ENCODE results near the gene SIKE1. TPM values are rescaled to one million over a fixed set of nuclear protein-coding genes. Genes with fewer than 3 reads are reported as not detected.
"Not testable (repeated sequence)": the region's sequence is repeated elsewhere in the genome, so short reads cannot be mapped to it uniquely, and the experiment has no call there.

Gene SIKE1
- total RNA-seq, 1 donor from 2014 or later = 57.6 TPM

DNA sequence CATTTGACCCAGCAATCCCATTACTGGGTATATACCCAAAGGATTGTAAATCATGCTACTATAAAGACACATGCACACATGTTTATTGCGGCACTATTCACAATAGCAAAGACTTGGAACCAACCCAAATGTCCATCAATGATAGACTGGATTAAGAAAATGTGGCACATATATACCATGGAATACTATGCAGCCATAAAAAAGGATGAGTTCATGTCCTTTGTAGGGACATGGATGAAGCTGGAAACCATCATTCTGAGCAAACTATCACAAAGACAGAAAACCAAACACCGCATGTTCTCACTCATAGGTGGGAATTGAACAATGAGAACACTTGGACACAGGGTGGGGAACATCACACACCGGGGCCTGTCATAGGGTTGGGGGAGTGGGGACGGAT lies 3.8 kb downstream of the SIKE1 start:
- intact Hi-C loops (cut with micrococcal nuclease); H3K9me3 Mint-ChIP-seq; DNase-seq (ENCODE audit: low spot score); H3K27ac Mint-ChIP-seq; H3K27me3 Mint-ChIP-seq (ENCODE audit: low read depth); H3K4me3 Mint-ChIP-seq (ENCODE audit: low read depth): not testable (repeated sequence)
- H3K36me3 Mint-ChIP-seq (ENCODE audit: low read depth) = peaks cover 67% of the 10 kb centered on the region
- peaks cover 21% of the 10 kb centered on the region for H3K4me1 Mint-ChIP-seq (ENCODE audit: low read depth)

DNA sequence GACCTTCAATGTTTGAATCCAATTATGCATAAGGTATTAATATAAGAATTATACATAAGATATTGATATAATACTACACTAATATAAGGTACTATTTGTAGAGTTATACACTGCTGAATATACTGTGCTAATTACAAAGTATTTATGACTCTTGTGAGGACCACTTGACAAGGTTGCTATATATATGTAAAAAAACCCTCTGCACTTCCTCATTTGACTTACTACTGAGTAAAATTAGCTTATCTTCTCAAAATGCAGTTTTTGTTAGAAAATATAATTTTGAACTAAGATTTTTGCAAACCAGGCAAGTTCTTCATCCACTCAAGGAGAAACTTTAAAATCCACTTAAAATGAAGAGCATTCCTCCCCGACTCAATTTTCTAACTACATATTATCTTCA lies 8.5 kb downstream of the SIKE1 start:
- no peak overlapping the region for H3K4me3 Mint-ChIP-seq (ENCODE audit: low read depth)
- H3K9me3 Mint-ChIP-seq = no peaks in the 10 kb centered on the region
- H3K27ac Mint-ChIP-seq = no peak overlapping the region
- peaks cover 53% of the 10 kb centered on the region for H3K36me3 Mint-ChIP-seq (ENCODE audit: low read depth)
- H3K4me1 Mint-ChIP-seq (ENCODE audit: low read depth) = no peaks in the 10 kb centered on the region
- no peak for DNase-seq (ENCODE audit: low spot score)
- intact Hi-C loops (cut with micrococcal nuclease) = no loop called here
- H3K27me3 Mint-ChIP-seq (ENCODE audit: low read depth) = no peaks in the 10 kb centered on the region

DNA sequence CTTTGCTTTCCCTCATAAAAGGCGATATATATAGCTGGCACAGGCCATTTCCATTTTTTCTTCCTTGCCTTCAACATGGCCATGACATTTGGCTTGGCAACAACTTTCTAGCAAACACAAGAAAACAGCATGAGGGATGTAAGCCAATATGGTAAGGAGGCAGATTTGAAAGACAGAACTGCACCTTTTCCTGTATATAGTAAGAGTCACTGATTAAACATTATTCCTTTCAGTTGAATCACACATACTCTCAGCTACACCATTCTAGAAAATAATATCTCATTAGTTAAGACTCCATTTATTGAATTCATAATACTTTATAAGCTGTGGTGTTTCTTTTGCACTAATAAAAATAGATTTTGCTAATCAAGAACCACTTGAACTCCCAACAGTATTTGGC lies 9.5 kb downstream of the SIKE1 start:
- no peaks in the 10 kb centered on the region for H3K27me3 Mint-ChIP-seq (ENCODE audit: low read depth)
- H3K27ac Mint-ChIP-seq = no peak overlapping the region
- no peak for DNase-seq (ENCODE audit: low spot score)
- H3K9me3 Mint-ChIP-seq = no peaks in the 10 kb centered on the region
- H3K36me3 Mint-ChIP-seq (ENCODE audit: low read depth) = peaks cover 43% of the 10 kb centered on the region
- intact Hi-C loops (cut with micrococcal nuclease) = no loop called here
- no peak overlapping the region for H3K4me3 Mint-ChIP-seq (ENCODE audit: low read depth)
- no peaks in the 10 kb centered on the region for H3K4me1 Mint-ChIP-seq (ENCODE audit: low read depth)

DNA sequence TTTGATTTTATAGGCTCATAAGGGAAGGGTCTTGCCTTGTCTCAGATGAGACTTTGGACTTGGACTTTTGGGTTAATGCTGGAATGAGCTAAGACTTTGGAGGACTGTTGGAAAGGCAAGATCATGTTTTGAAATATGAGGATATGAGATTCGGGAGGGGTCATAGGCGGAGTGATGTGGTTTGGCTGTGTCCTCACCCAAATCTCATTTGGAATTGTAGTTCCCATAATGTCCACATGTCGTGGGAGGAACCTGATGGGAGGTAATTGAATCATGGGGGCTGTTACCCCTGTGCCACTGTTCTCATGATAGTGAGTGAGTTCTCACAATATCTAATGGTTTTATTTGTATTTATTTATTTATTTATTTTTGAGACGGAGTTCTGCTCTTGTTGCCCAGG lies 15.8 kb downstream of the SIKE1 start:
- no peak overlapping the region for H3K4me3 Mint-ChIP-seq (ENCODE audit: low read depth)
- H3K27ac Mint-ChIP-seq = no peak overlapping the region
- H3K36me3 Mint-ChIP-seq (ENCODE audit: low read depth) = peaks cover 4% of the 10 kb centered on the region
- H3K9me3 Mint-ChIP-seq = no peaks in the 10 kb centered on the region
- H3K27me3 Mint-ChIP-seq (ENCODE audit: low read depth) = no peaks in the 10 kb centered on the region
- no peak for DNase-seq (ENCODE audit: low spot score)
- intact Hi-C loops (cut with micrococcal nuclease) = no loop called here
- peaks cover 6% of the 10 kb centered on the region for H3K4me1 Mint-ChIP-seq (ENCODE audit: low read depth)

DNA sequence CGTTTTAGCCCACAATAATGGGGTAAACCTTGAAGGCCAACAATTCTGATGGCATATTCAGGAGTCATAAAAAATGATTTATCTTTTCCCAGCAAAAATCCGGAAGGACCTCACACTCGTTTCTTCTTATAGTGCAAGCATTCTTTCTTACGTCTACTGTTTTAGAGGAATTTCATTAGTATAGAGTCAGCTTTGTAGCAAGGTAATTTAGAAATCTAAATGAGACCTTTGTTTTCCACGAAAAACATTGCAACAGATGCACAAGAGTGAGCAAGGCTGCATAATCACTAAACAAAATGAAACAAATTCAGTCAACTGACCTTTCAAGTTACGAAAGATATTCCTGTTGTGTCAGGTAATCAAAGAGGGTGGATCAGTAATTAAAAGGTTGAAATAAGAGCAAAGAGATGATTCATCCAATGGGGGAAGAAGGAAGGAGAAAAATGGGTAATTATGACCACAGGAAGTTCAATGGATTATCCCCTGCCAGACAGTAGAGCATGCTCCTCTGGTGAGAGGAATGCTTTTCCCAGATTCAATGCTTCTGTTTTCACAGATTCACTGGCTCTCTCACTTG lies 22.1 kb downstream of the SIKE1 start:
- Mint-ChIP-seq H3K4me1 (ENCODE audit: low read depth) (peaks cover 50% of the 10 kb centered on the region), H3K27ac (peak overlapping the region; percentile 99), H3K4me3 (ENCODE audit: low read depth) (peak overlapping the region; percentile 97), H3K9me3 (peaks cover 8% of the 10 kb centered on the region), H3K27me3 (ENCODE audit: low read depth) (no peaks in the 10 kb centered on the region), H3K36me3 (ENCODE audit: low read depth) (peaks cover 44% of the 10 kb centered on the region)
- DNase-seq (ENCODE audit: low spot score) = no peak
- intact Hi-C loops (cut with micrococcal nuclease) = loop anchor here (1.0 to 2.0 kb wide), 2 partner anchors 22 to 828 kb away; partner anchors contain the start of gene SIKE1

DNA sequence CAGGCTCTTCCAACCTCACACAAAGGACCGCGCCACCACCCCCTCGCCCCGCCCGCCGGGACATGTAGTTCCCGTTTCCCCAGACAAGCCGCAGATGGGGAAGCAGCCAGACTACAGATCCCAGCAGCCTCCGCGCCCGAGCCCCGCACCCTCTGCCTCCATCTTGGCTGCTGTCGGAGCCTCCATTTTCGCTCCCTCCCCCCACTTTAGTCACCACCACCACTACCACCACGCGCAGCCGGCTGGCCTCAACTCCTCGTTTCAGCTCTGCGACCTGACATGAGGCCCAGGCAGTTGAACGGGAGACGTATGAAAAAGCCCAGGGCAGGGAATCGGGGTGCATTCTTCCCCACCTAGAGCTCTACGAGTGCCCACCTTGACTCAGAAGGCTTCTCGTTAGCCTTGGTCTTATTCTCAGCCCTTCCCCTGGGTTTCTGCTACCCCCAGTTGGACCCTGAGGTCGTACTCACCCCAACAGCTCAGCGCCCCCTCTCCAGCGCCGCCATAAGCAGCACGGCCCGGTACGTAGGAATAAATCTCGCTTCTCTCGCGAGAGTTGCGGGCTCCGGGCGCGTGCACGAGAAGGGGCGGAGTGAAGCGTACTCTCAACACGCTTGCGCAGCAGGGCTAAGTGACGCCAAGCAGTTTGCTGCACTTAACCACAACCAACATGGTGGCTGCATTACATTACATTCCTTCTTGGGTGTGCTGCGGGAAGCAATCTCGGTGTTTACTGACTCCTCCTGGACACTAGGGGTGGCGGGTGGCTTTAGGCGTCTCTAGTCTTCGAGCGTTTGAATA lies 22.8 kb downstream of the SIKE1 start, which contains the start of gene CSDE1:
Gene CSDE1, minus strand, starts transcription at position 530 of the 801 bp plus-strand sequence. CDS start 18,094 bp downstream, outside the sequence.
- intact Hi-C loops (cut with micrococcal nuclease) = loop anchor here (1.0 to 2.0 kb wide), 7 partner anchors 23 to 945 kb away; partner anchors contain the start of genes BCAS2, DENND2C, NRAS and RSBN1
- Mint-ChIP-seq H3K27me3 (ENCODE audit: low read depth) (no peaks in the 10 kb centered on the region), H3K27ac (peak within 1 kb of the TSS; percentile 99), H3K36me3 (ENCODE audit: low read depth) (peaks cover 45% of the 10 kb centered on the region), H3K9me3 (peaks cover 8% of the 10 kb centered on the region), H3K4me3 (ENCODE audit: low read depth) (peak within 1 kb of the TSS; percentile 97), H3K4me1 (ENCODE audit: low read depth) (peaks cover 53% of the 10 kb centered on the region)
- DNase-seq (ENCODE audit: low spot score) = peak; percentile 96

DNA sequence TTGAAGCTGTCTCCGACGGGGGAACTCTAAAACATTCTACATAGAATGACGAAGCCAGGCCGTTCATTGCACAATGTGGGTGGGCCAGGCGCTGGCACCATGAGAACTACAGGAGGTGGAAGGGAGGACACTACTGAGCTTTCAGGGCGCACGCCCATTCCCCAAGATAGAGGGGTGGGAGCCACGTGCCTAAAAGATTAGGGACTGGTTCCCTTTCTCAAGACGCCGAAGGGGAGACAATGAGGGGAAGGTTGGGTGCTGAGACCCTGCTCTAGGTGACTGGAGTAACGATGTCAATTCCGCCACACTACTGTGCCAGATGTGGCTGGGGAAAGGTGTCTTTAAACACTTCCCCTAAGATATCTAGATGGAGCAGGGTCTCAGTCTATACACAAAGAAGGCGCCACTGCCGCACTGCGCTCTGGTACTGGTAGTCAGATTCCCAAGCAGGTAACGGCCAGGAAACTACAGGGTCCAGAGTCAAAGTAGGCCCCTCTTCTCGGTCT lies 23.5 kb downstream of the SIKE1 start:
- no peaks in the 10 kb centered on the region for H3K27me3 Mint-ChIP-seq (ENCODE audit: low read depth)
- H3K4me3 Mint-ChIP-seq (ENCODE audit: low read depth) = peak overlapping the region; percentile 97
- DNase-seq (ENCODE audit: low spot score) = no peak
- intact Hi-C loops (cut with micrococcal nuclease) = loop anchor here (1.0 kb wide), 6 partner anchors 11 to 945 kb away; partner anchors contain the start of genes BCAS2, DENND2C, NRAS and RSBN1
- peak overlapping the region; percentile 99 for H3K27ac Mint-ChIP-seq
- peaks cover 59% of the 10 kb centered on the region for H3K4me1 Mint-ChIP-seq (ENCODE audit: low read depth)
- peaks cover 8% of the 10 kb centered on the region for H3K9me3 Mint-ChIP-seq
- peaks cover 50% of the 10 kb centered on the region for H3K36me3 Mint-ChIP-seq (ENCODE audit: low read depth)

DNA sequence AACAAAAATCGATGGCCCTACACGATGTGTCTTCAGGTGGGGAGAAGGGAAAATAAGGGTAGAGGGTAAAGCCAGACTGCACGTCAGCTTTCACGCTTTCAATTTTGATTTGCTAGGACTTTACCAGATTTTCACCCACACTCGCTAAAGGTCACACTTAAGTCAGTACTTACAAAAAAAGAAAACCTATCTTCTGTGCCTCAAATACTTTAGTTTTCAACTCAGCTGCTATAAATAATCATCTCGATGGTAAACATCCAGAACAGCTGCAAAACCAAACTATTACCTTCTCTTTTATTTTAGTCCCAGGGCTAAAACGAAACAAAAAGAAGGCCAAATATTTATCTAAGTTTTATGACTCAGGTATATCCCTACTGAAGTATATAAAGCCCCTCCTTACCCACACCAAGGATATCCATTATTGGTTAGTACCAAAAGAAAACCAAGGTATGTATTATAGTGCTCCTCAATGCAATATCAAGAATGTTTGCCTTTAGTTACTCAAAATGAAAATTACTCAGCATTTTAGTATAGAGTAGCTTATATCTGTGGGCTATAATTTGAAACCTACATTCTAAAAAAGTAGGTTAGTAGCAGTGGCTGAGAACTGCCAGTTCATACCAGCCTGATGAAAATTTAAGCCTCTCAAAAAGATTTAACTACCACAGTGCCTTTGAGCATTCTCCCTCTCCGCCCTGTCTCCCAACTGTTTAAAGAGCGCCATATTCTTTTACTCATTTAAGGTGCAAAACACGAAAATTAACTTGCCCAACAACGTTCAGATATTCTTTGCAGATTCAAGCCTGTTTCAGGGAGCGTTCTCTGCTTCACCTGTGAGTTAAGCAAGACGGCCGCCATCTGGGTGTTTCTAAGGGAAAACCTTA lies 24.2 kb downstream of the SIKE1 start:
- intact Hi-C loops (cut with micrococcal nuclease) = loop anchor here (1.0 kb wide), 1 partner anchor 10 kb away; no protein-coding TSS in a partner anchor
- H3K4me1 Mint-ChIP-seq (ENCODE audit: low read depth) = peaks cover 66% of the 10 kb centered on the region
- no peak for DNase-seq (ENCODE audit: low spot score)
- no peaks in the 10 kb centered on the region for H3K27me3 Mint-ChIP-seq (ENCODE audit: low read depth)
- H3K27ac Mint-ChIP-seq = peak overlapping the region; percentile 99
- peaks cover 8% of the 10 kb centered on the region for H3K9me3 Mint-ChIP-seq
- peak overlapping the region; percentile 97 for H3K4me3 Mint-ChIP-seq (ENCODE audit: low read depth)
- peaks cover 55% of the 10 kb centered on the region for H3K36me3 Mint-ChIP-seq (ENCODE audit: low read depth)

DNA sequence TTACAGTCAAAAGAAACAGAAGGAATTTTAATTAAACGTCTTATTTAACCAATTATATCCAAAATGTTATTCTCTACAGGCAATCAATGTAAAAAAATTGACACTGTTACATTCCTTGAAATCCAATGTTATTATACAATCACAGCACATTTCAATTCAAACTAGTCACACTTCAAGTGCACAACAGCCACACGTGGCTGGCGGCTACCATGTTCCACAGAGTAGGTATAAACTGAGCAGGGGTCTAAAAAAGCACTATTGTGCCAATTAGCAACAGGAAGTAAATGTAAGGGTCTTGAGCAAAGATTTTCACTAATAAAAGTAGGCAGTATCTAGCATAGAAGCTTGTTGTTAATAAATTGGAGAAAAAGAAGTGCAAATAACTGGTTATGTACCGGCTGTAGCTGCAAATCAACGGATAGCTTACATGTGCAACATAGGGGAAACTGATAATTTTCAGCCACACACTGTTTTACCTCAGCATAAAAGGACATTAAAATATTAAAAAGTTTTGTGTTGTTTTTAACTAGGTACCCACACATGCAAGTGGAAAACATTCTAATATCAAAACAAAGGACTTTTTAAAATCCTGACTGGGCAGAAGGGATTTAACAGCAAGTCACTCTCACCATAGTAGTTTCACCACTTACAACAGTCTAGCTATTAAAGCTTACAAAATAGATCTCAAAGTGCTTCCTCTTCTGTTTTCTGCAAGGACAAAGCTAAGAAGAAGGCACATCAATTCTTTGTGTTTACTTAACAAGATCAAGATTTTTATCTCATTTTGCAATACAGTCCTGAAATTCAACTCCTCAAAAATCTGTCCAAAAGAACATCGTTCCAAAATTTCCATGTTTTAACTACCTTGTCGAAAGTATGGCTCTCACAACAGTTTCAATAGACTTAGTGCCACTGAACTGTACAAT lies 25.2 kb downstream of the SIKE1 start:
- H3K4me1 Mint-ChIP-seq (ENCODE audit: low read depth) = peaks cover 72% of the 10 kb centered on the region
- H3K27ac Mint-ChIP-seq = peak overlapping the region; percentile 99
- DNase-seq (ENCODE audit: low spot score) = no peak
- peak overlapping the region; percentile 97 for H3K4me3 Mint-ChIP-seq (ENCODE audit: low read depth)
- peaks cover 8% of the 10 kb centered on the region for H3K9me3 Mint-ChIP-seq
- intact Hi-C loops (cut with micrococcal nuclease) = no loop called here
- H3K36me3 Mint-ChIP-seq (ENCODE audit: low read depth) = peaks cover 61% of the 10 kb centered on the region
- H3K27me3 Mint-ChIP-seq (ENCODE audit: low read depth) = no peaks in the 10 kb centered on the region

DNA sequence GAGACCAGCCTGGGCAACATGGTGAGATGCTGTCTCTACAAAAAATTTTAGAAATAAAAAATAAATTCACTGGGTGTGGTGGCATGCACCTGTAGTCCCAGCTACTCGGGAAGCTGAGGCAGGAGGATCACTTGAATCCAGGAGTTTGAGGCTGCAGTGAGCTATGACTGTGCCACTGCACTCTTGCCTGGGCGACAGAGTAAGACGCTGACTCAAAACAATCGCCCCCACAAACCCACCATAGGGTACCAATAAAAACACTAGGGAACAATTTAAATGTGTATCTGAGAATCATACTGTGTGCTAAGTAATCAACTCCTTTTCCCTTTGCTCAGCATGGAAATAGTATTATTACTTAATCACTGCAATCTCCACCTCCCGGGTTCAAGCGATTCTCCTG lies 26.8 kb downstream of the SIKE1 start:
- peaks cover 77% of the 10 kb centered on the region for H3K36me3 Mint-ChIP-seq (ENCODE audit: low read depth)

DNA sequence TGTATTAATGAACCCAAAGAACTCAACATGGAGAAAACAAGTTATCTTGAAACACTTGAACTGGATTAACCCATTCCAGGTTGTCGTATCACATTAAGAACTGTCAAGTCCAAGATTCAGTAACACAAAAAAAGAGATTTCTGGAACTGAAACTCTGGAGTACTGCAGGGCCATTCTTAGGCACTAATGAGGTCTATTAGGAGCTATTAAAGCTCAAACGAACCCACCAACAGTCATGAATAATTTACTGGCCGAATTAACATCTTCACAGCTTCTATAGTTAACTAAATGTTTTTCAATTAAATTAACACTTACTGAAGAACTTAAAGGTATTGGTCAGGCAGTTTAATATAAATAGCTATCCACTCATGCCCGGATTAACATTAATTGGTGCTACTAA lies 27.3 kb downstream of the SIKE1 start:
- peaks cover 2% of the 10 kb centered on the region for H3K9me3 Mint-ChIP-seq
- DNase-seq (ENCODE audit: low spot score) = no peak
- peaks cover 76% of the 10 kb centered on the region for H3K4me1 Mint-ChIP-seq (ENCODE audit: low read depth)
- H3K27me3 Mint-ChIP-seq (ENCODE audit: low read depth) = no peaks in the 10 kb centered on the region
- no peak overlapping the region for H3K4me3 Mint-ChIP-seq (ENCODE audit: low read depth)
- intact Hi-C loops (cut with micrococcal nuclease) = no loop called here
- H3K36me3 Mint-ChIP-seq (ENCODE audit: low read depth) = peaks cover 82% of the 10 kb centered on the region
- H3K27ac Mint-ChIP-seq = no peak overlapping the region

More for the DNA sequence above, 26.8 kb downstream of the SIKE1 start:
- H3K27me3 Mint-ChIP-seq (ENCODE audit: low read depth); DNase-seq (ENCODE audit: low spot score); H3K9me3 Mint-ChIP-seq; H3K27ac Mint-ChIP-seq; intact Hi-C loops (cut with micrococcal nuclease): not testable (repeated sequence)
- Mint-ChIP-seq H3K4me1 (ENCODE audit: low read depth) (peaks cover 76% of the 10 kb centered on the region), H3K4me3 (ENCODE audit: low read depth) (peak overlapping the region; percentile 97)

Data from activated T-helper 2 cell treated with anti-CD3 and anti-CD28 coated beads, Interferon-gamma antibody, Interleukin-2, Interleukin-4, amounts not matched to agents 10 μg/mL and 5 μg/mL and 100 μg/mL, durations not matched to agents 14 hours and 24 hours and 36 hours (primary cell).